CD14-positive monocyte (primary cell): ENCODE data around the gene TSPEAR. TPM values are rescaled to one million over a fixed set of nuclear protein-coding genes. Genes with fewer than 3 reads are reported as not detected.

Experiments used
- DNase-seq, 3 donors: peaks; one replicate each; pipeline ENCODE4 v3.0.0-alpha.2; 2011 to 2022
- H2AFZ ChIP-seq: 2 replicates; pipeline ENCODE4 v1.6.0; 2012; ENCODE audit warnings: mild to moderate bottlenecking, low read depth, low read length, inconsistent platforms; ENCODE audit not compliant: insufficient read depth, poor library complexity, severe bottlenecking
- H3K27ac ChIP-seq, 2 donors: 1 replicate in 1 of 2; 2 replicates in 1 of 2; pipeline ENCODE4 v1.5.1; 2012 to 2013; ENCODE audit warnings: low read length in 2 of 2, control low read depth in 1 of 2, inconsistent platforms in 1 of 2, low read depth in 1 of 2, mild to moderate bottlenecking in 1 of 2
- H3K27me3 ChIP-seq, 2 donors: one replicate each; pipeline versions ENCODE4 v1.6.0 to v1.6.1; 2011 to 2013; ENCODE audit warnings: low read length in 2 of 2; ENCODE audit not compliant: control insufficient read depth in 2 of 2, insufficient read depth in 2 of 2
- H3K36me3 ChIP-seq, 2 donors: replicated peaks in 1 of 2; 1 replicate in 1 of 2; 2 replicates in 1 of 2; pipeline versions ENCODE4 v1.5.1 to v1.6.1; 2012 to 2013; ENCODE audit warnings: low read length in 2 of 2, control low read depth in 1 of 2, inconsistent platforms in 1 of 2, mild to moderate bottlenecking in 1 of 2; ENCODE audit not compliant: insufficient read depth in 2 of 2, control insufficient read depth in 1 of 2
- H3K4me1 ChIP-seq, 2 donors: 1 replicate in 1 of 2; 2 replicates in 1 of 2; pipeline versions ENCODE4 v1.5.1 to v1.6.1; 2012 to 2013; ENCODE audit warnings: low read length in 2 of 2, control low read depth in 1 of 2, inconsistent platforms in 1 of 2, mild to moderate bottlenecking in 1 of 2, moderate library complexity in 1 of 2; ENCODE audit not compliant: insufficient read depth in 2 of 2, control insufficient read depth in 1 of 2
- H3K4me2 ChIP-seq: replicated peaks from 2 replicates; pipeline ENCODE3; 2012; ENCODE audit warnings: low read length, moderate library complexity, mild to moderate bottlenecking; ENCODE audit not compliant: poor library complexity, severe bottlenecking; ENCODE audit errors: extremely low read depth
- H3K4me3 ChIP-seq, 3 experiments: fragments of 200-600 bp in 1 of 3; sonication (generic) in 1 of 3; replicated peaks in 1 of 3; 1 replicate in 2 of 3; 2 replicates in 1 of 3; pipeline ENCODE4 v1.5.1; 2011 to 2013; ENCODE audit warnings: low read length in 3 of 3, mild to moderate bottlenecking in 3 of 3, control low read depth in 2 of 3, low read depth in 2 of 3, inconsistent platforms in 1 of 3, moderate library complexity in 1 of 3
- H3K79me2 ChIP-seq: 2 replicates; pipeline ENCODE4 v1.6.0; 2012; ENCODE audit warnings: mild to moderate bottlenecking, control low read depth, inconsistent platforms, low read length, moderate library complexity; ENCODE audit not compliant: insufficient read depth
- H3K9ac ChIP-seq: 2 replicates; pipeline ENCODE4 v1.6.0; 2017; ENCODE audit warnings: low read length, mild to moderate bottlenecking; ENCODE audit not compliant: insufficient read depth, poor library complexity, severe bottlenecking
- H3K9me3 ChIP-seq, 2 donors: replicated peaks in 1 of 2; 1 replicate in 1 of 2; 2 replicates in 1 of 2; pipeline versions ENCODE4 v1.5.1 to v1.6.1; 2012 to 2013; ENCODE audit warnings: low read length in 2 of 2, control low read depth in 1 of 2; ENCODE audit not compliant: control insufficient read depth in 1 of 2, insufficient read depth in 1 of 2
- H4K20me1 ChIP-seq: 2 replicates; pipeline ENCODE4 v1.6.0; 2012; ENCODE audit warnings: mild to moderate bottlenecking, low read length, control low read depth, moderate library complexity; ENCODE audit not compliant: insufficient read depth
- H3K27ac Mint-ChIP-seq, 7 donors: one replicate each; pipeline ENCODE4 v1.8.0; 2020; ENCODE audit warnings: mild to moderate bottlenecking in 7 of 7, mixed read lengths in 7 of 7, moderate library complexity in 6 of 7, inconsistent platforms in 2 of 7
- H3K27me3 Mint-ChIP-seq, 3 donors: one replicate each; pipeline ENCODE4 v1.8.0; 2021 to 2022; ENCODE audit warnings: low read depth in 3 of 3, mild to moderate bottlenecking in 3 of 3, mixed read lengths in 3 of 3, moderate library complexity in 3 of 3, inconsistent platforms in 1 of 3
- H3K36me3 Mint-ChIP-seq, 2 donors: one replicate each; pipeline ENCODE4 v1.8.0; 2020; ENCODE audit warnings: mixed read lengths in 2 of 2, inconsistent platforms in 1 of 2, mild to moderate bottlenecking in 1 of 2
- H3K4me1 Mint-ChIP-seq: one replicate; pipeline ENCODE4 v1.8.0; 2020; ENCODE audit warnings: mild to moderate bottlenecking, mixed read lengths
- H3K4me3 Mint-ChIP-seq, 2 donors: one replicate each; pipeline ENCODE4 v1.8.0; 2020; ENCODE audit warnings: mild to moderate bottlenecking in 2 of 2, mixed read lengths in 2 of 2, moderate library complexity in 1 of 2
- H3K9me3 Mint-ChIP-seq, 7 donors: one replicate each; pipeline ENCODE4 v1.8.0; 2020 to 2022; ENCODE audit warnings: mixed read lengths in 7 of 7, mild to moderate bottlenecking in 6 of 7, moderate library complexity in 6 of 7, inconsistent platforms in 2 of 7
- CTCF ChIP-seq: fragments of 200-600 bp; IDR thresholded peaks from one replicate; pipeline ENCODE4 v1.8.0; 2022; ENCODE audit warnings: antibody characterized with exemption, mild to moderate bottlenecking
- WGBS: methylation state at CpG from one replicate; pipeline ENCODE4 v1.1.5; 2013; ENCODE audit warnings: missing lambda C conversion rate; ENCODE audit not compliant: insufficient coverage; 5-methylcytosine and 5-hydroxymethylcytosine counted together
- intact Hi-C, 2 donors: fragments of 100-400 bp; cut with micrococcal nuclease; formaldehyde crosslinking; loops; one replicate each; pipeline versions ENCODE4 v1.15.0 to v1.15.1; 2023
- polyA plus RNA-seq, 3 donors: library from polyadenylated mRNA; depleted of rRNA in 1 of 3; unstranded in 2 of 3; stranded (reverse) in 1 of 3; fragments of 300-500 nt in 2 of 3; fragments of >200 nt in 1 of 3; fragmentation: Illumina TruSeq in 2 of 3; gene quantifications; 1 replicate in 2 of 3; 2 replicates in 1 of 3; pipeline ENCODE4 v1.2.3, GENCODE V29; 2012 to 2021

Gene TSPEAR
- polyA plus RNA-seq, 3 donors, result not detected

GRCh38 chr21:44710294-44710665 is 1.1 kb downstream of the TSPEAR start:
- no peak for TF ChIP-seq CTCF

GRCh38 chr21:44709426-44710293 is 1.7 kb downstream of the TSPEAR start:
- Mint-ChIP-seq H3K4me1 (peaks cover 1% of the 10 kb centered on the region), H3K27ac (no peak overlapping the region), H3K4me3 (peak overlapping the region in 1 of 2 donors; percentile 80), H3K27me3 (peaks cover 93 to 100% (median 98%) of the 10 kb centered on the region in 3 donors), H3K9me3 (peaks cover 8 to 43% (median 24%) of the 10 kb centered on the region in 7 donors), H3K36me3 (peaks cover 0 to 12% of the 10 kb centered on the region in 2 donors)
- Histone ChIP-seq H3K27ac (no peak overlapping the region), H4K20me1 (no peaks in the 10 kb centered on the region), H3K4me1 (no peaks in the 10 kb centered on the region), H3K9me3 (peaks cover 7 to 52% of the 10 kb centered on the region in 2 donors), H3K4me2 (no peak overlapping the region), H3K9ac (no peak overlapping the region), H3K27me3 (peaks cover 65 to 90% of the 10 kb centered on the region in 2 donors), H3K4me3 (no peak overlapping the region), H3K36me3 (no peaks in the 10 kb centered on the region), H2AFZ (no peak overlapping the region), H3K79me2 (no peaks in the 10 kb centered on the region)
- intact Hi-C loops, result no loop called here
- WGBS, result 3% methylated on average over 37 of the region's 45 CpGs
- TF ChIP-seq CTCF, result no peak
- no peak for DNase-seq

More at GRCh38 chr21:44710294-44710665, 1.1 kb downstream of the TSPEAR start:
- no peak overlapping the region for H3K4me2 ChIP-seq
- no peak overlapping the region for H3K27ac Mint-ChIP-seq
- H3K4me3 ChIP-seq, result no peak overlapping the region
- WGBS, result 4% methylated on average over 10 of the region's 17 CpGs
- no peaks in the 10 kb centered on the region for H4K20me1 ChIP-seq
- H3K4me1 ChIP-seq, result no peaks in the 10 kb centered on the region
- peaks cover 8 to 38% (median 21%) of the 10 kb centered on the region in 7 donors for H3K9me3 Mint-ChIP-seq
- H3K27me3 Mint-ChIP-seq, result peaks cover 93 to 100% (median 98%) of the 10 kb centered on the region in 3 donors
- H3K4me1 Mint-ChIP-seq, result peaks cover 1% of the 10 kb centered on the region
- H3K79me2 ChIP-seq, result no peaks in the 10 kb centered on the region
- peaks cover 71 to 93% of the 10 kb centered on the region in 2 donors for H3K27me3 ChIP-seq
- no peaks in the 10 kb centered on the region for H3K36me3 ChIP-seq
- DNase-seq, result no peak
- H3K4me3 Mint-ChIP-seq, result peak overlapping the region in 1 of 2 donors; percentile 64
- intact Hi-C loops, result no loop called here
- peaks cover 0 to 12% of the 10 kb centered on the region in 2 donors for H3K36me3 Mint-ChIP-seq
- peaks cover 7 to 52% of the 10 kb centered on the region in 2 donors for H3K9me3 ChIP-seq
- no peak overlapping the region for H3K27ac ChIP-seq
- no peak overlapping the region for H2AFZ ChIP-seq
- no peak overlapping the region for H3K9ac ChIP-seq
